CD4-positive, CD25-positive, alpha-beta regulatory T cell (primary cell): ENCODE measurements around the gene AGPS. TPM values are rescaled to one million over a fixed set of nuclear protein-coding genes. Genes with fewer than 3 reads are reported as not detected.

Experiments
- ATAC-seq, 2 donors: fragments of 150-1000 bp; cut with Tn5 transposase; one replicate each; pipeline ENCODE4 v1.10.0; 2021; ENCODE audit warnings: low read depth in 2 of 2, moderate number of reproducible peaks in 2 of 2, moderate library complexity in 1 of 2
- DNase-seq, 3 donors: peaks; one replicate each; pipeline versions ENCODE4 v3.0.0 to v3.0.0-alpha.2; 2012 to 2022; ENCODE audit warnings: mixed read lengths in 1 of 3
- H3K27ac ChIP-seq: one replicate; pipeline ENCODE4 v1.7.0; 2013; ENCODE audit warnings: mild to moderate bottlenecking, low read length; ENCODE audit not compliant: insufficient read depth, poor library complexity, severe bottlenecking
- H3K27me3 ChIP-seq: one replicate; pipeline ENCODE4 v1.7.0; 2013; ENCODE audit warnings: low read length; ENCODE audit not compliant: control insufficient read depth, insufficient read depth
- H3K36me3 ChIP-seq: one replicate; pipeline ENCODE4 v1.7.0; 2013; ENCODE audit warnings: mild to moderate bottlenecking, low read length, moderate library complexity; ENCODE audit not compliant: control insufficient read depth, insufficient read depth
- H3K4me1 ChIP-seq: 2 replicates; pipeline ENCODE4 v1.7.0; 2013; ENCODE audit warnings: mild to moderate bottlenecking, low read length; ENCODE audit not compliant: insufficient read depth, control insufficient read depth, poor library complexity, severe bottlenecking
- H3K4me3 ChIP-seq: one replicate; pipeline ENCODE4 v1.7.0; 2013; ENCODE audit warnings: low read depth, mild to moderate bottlenecking, low read length, moderate library complexity
- H3K9me3 ChIP-seq, 2 experiments: 1 replicate in 1 of 2; 2 replicates in 1 of 2; pipeline ENCODE4 v1.7.0; 2013; ENCODE audit warnings: low read length in 2 of 2, mild to moderate bottlenecking in 1 of 2, moderate library complexity in 1 of 2; ENCODE audit not compliant: control insufficient read depth in 2 of 2
- H3K27ac Mint-ChIP-seq, 3 donors: one replicate each; pipeline ENCODE4 v1.8.0; 2020 to 2022; ENCODE audit warnings: mild to moderate bottlenecking in 3 of 3, mixed read lengths in 3 of 3, moderate library complexity in 2 of 3
- H3K27me3 Mint-ChIP-seq: one replicate; pipeline ENCODE4 v1.8.0; 2022; ENCODE audit warnings: mild to moderate bottlenecking, mixed read lengths
- H3K36me3 Mint-ChIP-seq: one replicate; pipeline ENCODE4 v1.8.0; 2020; ENCODE audit warnings: mixed read lengths
- H3K4me1 Mint-ChIP-seq, 4 donors: one replicate each; pipeline ENCODE4 v1.8.0; 2020 to 2022; ENCODE audit warnings: mixed read lengths in 4 of 4, mild to moderate bottlenecking in 1 of 4
- H3K4me3 Mint-ChIP-seq, 4 donors: one replicate each; pipeline ENCODE4 v1.8.0; 2020 to 2022; ENCODE audit warnings: mild to moderate bottlenecking in 4 of 4, mixed read lengths in 4 of 4, moderate library complexity in 3 of 4
- H3K9me3 Mint-ChIP-seq, 7 donors: one replicate each; pipeline ENCODE4 v1.8.0; 2020 to 2022; ENCODE audit warnings: mixed read lengths in 7 of 7, mild to moderate bottlenecking in 3 of 7, moderate library complexity in 2 of 7
- polyA plus RNA-seq, 4 donors: library from polyadenylated mRNA; unstranded; fragments of 300-500 nt; fragmentation: Illumina TruSeq; gene quantifications; one replicate each; pipeline ENCODE4 v1.2.3, GENCODE V29; 2021
- total RNA-seq: library from RNA; stranded (reverse); gene quantifications from one replicate; pipeline ENCODE4 v1.2.3, GENCODE V29; 2022

The AGPS gene
- total and polyA plus RNA-seq, 5 donors from 2014 or later = 15.6 to 29.4 (median 22.6) TPM

DNA sequence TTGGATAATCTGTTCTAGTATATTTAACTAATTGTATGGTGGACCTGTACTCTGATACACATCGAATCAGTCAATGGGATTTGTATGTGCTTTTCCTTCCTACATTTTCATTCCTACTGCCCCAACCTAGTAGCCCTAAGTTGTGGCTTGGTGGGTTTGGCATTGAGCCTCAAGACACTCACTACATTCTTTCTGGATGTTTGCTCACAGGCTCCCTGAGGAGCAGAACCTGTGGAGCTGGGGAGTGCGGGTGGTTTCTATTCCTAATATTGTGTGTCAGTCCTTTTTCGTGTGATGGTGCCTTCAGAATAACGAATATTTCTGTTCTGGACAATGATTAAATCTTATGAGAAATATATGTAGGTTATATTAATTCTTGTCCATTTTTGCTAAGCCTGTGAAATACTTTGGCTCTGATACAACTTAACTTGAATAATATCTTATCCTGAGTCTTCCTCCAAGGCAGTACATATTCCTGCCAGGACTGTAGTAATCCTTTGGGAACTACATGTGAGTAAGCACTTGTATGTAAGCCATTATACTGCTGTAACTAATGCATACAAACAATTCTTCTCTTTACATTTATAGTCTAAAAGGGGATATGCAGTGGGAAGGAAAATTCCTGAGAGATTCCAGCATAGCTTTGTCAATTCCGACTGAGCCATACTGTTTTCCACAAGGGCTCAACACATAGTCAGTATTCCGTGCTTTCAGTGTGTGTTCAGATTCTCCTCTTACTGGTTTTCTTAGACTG lies 150.6 kb downstream of the AGPS start:
- Histone ChIP-seq H3K27me3 (no peaks in the 10 kb centered on the region), H3K27ac (no peak overlapping the region), H3K36me3 (peaks cover 6% of the 10 kb centered on the region), H3K4me1 (no peaks in the 10 kb centered on the region), H3K9me3 (no peaks in the 10 kb centered on the region), H3K4me3 (no peak overlapping the region)
- Mint-ChIP-seq H3K36me3 (peaks cover 7% of the 10 kb centered on the region), H3K27me3 (no peaks in the 10 kb centered on the region), H3K9me3 (no peaks in the 10 kb centered on the region), H3K27ac (peak overlapping the region in 1 of 3 donors; percentile 52), H3K4me1 (peaks cover 0 to 4% (median 0%) of the 10 kb centered on the region in 4 donors), H3K4me3 (no peak overlapping the region)
- ATAC-seq (no peak), DNase-seq (no peak)

DNA sequence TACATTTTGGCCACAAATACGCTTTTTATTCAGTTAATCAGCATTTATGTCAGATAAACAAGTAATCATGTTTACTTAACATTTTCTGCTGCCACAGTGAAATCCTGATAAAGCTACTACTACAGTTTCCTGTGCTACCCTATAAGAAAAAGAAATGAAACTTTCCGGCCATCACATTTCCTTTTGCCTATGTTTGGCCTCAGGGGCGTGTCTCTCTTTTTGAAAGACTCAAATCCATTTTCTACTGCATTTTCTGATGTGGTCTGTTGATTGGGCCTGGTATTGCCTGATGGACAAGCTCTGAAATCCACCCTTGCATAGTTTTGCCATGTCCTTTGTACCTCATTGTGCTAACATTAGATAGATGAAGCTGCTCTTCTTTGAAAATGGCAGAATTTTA lies 152.6 kb downstream of the AGPS start:
- H3K36me3 Mint-ChIP-seq = peaks cover 4% of the 10 kb centered on the region
- no peak overlapping the region for H3K27ac ChIP-seq
- H3K4me1 Mint-ChIP-seq = peaks cover 0 to 7% (median 2%) of the 10 kb centered on the region in 4 donors
- peak in 1 of 3 donors; percentile 18 for DNase-seq
- no peaks in the 10 kb centered on the region for H3K9me3 ChIP-seq
- no peaks in the 10 kb centered on the region for H3K27me3 ChIP-seq
- no peaks in the 10 kb centered on the region for H3K36me3 ChIP-seq
- H3K4me1 ChIP-seq = no peaks in the 10 kb centered on the region
- no peak overlapping the region for H3K27ac Mint-ChIP-seq
- no peaks in the 10 kb centered on the region for H3K9me3 Mint-ChIP-seq
- no peak for ATAC-seq
- H3K4me3 Mint-ChIP-seq = no peak overlapping the region
- no peaks in the 10 kb centered on the region for H3K27me3 Mint-ChIP-seq
- no peak overlapping the region for H3K4me3 ChIP-seq

DNA sequence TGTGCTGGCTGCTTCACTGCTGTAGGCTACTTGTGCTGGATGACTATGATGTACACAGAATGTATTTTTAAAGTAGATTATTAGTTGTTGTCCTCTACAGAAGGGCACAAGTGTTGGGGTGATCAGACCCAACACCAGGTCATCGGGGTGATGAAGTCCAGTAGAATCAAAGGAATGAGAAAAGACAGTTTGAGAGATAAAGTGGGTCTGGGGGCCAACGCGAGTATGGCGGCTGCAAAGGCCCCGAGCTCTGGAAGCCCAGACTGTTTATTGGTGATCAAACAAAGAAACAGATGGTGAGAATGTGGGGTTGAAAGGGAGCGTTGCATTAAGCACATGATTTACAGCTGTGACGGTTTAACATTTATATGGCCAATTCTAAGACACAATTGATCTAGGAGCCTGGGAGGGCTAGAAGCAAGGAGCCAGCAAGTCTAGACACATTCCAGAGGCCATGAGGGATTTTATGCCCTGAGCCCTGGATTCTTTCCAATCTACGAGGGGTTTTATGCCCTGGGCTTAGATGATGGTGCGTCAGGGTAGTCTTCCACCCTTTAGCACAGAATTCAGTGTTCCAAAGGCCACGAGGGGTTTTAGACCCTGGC lies 153.5 kb downstream of the AGPS start:
- peaks cover 4% of the 10 kb centered on the region for H3K36me3 Mint-ChIP-seq
- peaks cover 0 to 3% (median 0%) of the 10 kb centered on the region in 7 donors for H3K9me3 Mint-ChIP-seq
- Histone ChIP-seq H3K27ac (no peak overlapping the region), H3K9me3 (no peaks in the 10 kb centered on the region), H3K4me3 (no peak overlapping the region), H3K4me1 (no peaks in the 10 kb centered on the region), H3K36me3 (no peaks in the 10 kb centered on the region), H3K27me3 (no peaks in the 10 kb centered on the region)
- no peaks in the 10 kb centered on the region for H3K27me3 Mint-ChIP-seq
- DNase-seq = no peak
- peak overlapping the region in 1 of 3 donors; percentile 45 for H3K27ac Mint-ChIP-seq
- no peak for ATAC-seq
- no peak overlapping the region for H3K4me3 Mint-ChIP-seq
- peaks cover 2 to 7% (median 4%) of the 10 kb centered on the region in 4 donors for H3K4me1 Mint-ChIP-seq

DNA sequence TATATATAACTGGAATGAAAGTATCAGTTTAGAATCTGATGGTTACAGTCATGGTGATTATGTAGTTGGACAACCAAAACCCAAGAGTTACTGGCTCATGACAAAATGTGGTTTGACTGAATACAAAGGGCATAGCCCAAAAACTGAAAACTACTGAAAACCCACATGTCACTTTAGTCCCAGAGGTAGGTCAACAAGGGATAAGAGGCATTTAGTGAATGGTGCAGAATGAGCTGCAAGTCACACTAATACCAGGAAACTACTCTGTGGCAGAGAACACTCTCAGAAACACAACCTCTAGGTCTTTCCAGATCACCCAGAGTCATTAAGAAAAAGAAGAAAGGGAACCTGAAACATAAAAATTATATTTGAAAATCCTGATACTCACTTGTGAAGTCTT lies 154.5 kb downstream of the AGPS start:
- Mint-ChIP-seq H3K27ac (no peak overlapping the region), H3K4me3 (peak overlapping the region in 1 of 4 donors; percentile 32), H3K36me3 (peaks cover 4% of the 10 kb centered on the region), H3K9me3 (peaks cover 0 to 3% (median 0%) of the 10 kb centered on the region in 7 donors), H3K27me3 (no peaks in the 10 kb centered on the region), H3K4me1 (peaks cover 2 to 7% (median 5%) of the 10 kb centered on the region in 4 donors)
- Histone ChIP-seq H3K27me3 (no peaks in the 10 kb centered on the region), H3K27ac (no peak overlapping the region), H3K4me3 (no peak overlapping the region), H3K36me3 (no peaks in the 10 kb centered on the region), H3K4me1 (no peaks in the 10 kb centered on the region), H3K9me3 (no peaks in the 10 kb centered on the region)
- DNase-seq = peak in 1 of 3 donors; percentile 6
- no peak for ATAC-seq

DNA sequence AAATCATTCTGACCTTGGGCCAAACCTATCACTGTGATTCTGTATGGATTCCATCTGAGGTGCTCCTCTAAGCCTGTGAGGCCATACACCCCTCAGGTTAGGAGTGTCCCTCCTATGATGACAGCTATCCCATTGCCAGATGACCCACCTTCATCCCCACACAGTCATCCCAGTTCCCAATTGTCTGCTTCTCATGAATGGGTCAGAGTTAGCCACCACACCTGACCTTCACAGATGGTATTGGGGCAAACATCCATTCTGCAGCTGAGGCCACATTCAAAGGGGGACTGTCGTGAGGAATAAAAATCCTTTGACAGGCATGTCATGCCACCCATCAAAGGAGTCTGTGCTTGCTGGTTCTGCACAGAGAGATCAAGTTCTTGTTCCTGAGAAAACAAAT lies 155.2 kb downstream of the AGPS start:
- ATAC-seq (no peak), DNase-seq (no peak)
- Mint-ChIP-seq H3K27ac (no peak overlapping the region), H3K27me3 (no peaks in the 10 kb centered on the region), H3K9me3 (peaks cover 0 to 3% (median 0%) of the 10 kb centered on the region in 7 donors), H3K36me3 (peaks cover 4% of the 10 kb centered on the region), H3K4me1 (peaks cover 2 to 14% (median 6%) of the 10 kb centered on the region in 4 donors), H3K4me3 (no peak overlapping the region)
- Histone ChIP-seq H3K4me3 (no peak overlapping the region), H3K27me3 (no peaks in the 10 kb centered on the region), H3K9me3 (no peaks in the 10 kb centered on the region), H3K36me3 (no peaks in the 10 kb centered on the region), H3K27ac (no peak overlapping the region), H3K4me1 (no peaks in the 10 kb centered on the region)

DNA sequence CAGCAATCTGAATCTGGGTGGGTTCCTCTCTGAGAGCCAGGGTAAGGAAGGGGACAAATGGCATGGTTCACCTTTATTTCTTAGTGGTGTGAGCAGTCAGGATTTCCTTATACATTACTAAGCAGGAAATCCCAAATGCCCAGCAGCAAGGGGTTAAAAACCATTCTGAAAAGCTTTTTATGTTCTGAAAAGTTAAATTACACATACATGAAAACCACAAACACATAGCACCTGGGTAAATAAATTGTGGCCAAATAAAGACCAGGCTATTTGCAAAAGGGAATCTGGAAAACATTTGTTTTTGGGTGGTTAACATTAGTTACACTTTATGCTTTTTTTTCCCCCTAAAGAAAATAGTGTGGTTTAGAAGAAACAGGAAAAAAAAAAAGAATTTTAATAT lies 156.1 kb downstream of the AGPS start:
- H3K4me3 Mint-ChIP-seq = no peak overlapping the region
- H3K27me3 Mint-ChIP-seq = no peaks in the 10 kb centered on the region
- ATAC-seq (no peak), DNase-seq (no peak)
- no peak overlapping the region for H3K27ac Mint-ChIP-seq
- Histone ChIP-seq H3K36me3 (no peaks in the 10 kb centered on the region), H3K27ac (no peak overlapping the region), H3K9me3 (no peaks in the 10 kb centered on the region), H3K4me3 (no peak overlapping the region), H3K4me1 (peaks cover 7% of the 10 kb centered on the region), H3K27me3 (no peaks in the 10 kb centered on the region)
- H3K4me1 Mint-ChIP-seq = peaks cover 5 to 20% (median 10%) of the 10 kb centered on the region in 4 donors
- H3K36me3 Mint-ChIP-seq = peaks cover 4% of the 10 kb centered on the region
- peaks cover 0 to 3% (median 0%) of the 10 kb centered on the region in 7 donors for H3K9me3 Mint-ChIP-seq

DNA sequence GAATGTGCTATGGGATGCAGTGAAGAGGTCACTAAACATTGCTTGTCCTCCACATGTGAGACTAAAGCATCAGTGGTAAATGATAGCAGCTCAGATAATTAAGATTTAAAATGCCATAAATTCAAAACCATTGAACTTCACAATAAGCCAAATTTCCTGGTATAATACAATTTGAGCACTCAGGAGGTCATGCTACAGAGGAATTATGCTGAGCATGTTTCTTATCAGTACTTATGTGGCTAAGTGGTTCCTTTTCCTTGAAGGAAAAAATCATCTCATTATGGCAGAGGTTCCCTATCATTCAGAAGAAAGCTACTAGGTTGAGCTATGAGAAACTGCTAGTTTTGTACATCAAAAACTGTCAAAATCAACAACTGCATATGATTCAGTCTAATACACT lies 156.6 kb downstream of the AGPS start:
- H3K27ac ChIP-seq = no peak overlapping the region
- Mint-ChIP-seq H3K4me3 (peak overlapping the region in 2 of 4 donors; percentile 1 to 82), H3K4me1 (peaks cover 5 to 21% (median 11%) of the 10 kb centered on the region in 4 donors), H3K27me3 (no peaks in the 10 kb centered on the region), H3K27ac (no peak overlapping the region), H3K9me3 (peaks cover 0 to 3% (median 0%) of the 10 kb centered on the region in 7 donors), H3K36me3 (peaks cover 4% of the 10 kb centered on the region)
- H3K4me1 ChIP-seq = peaks cover 8% of the 10 kb centered on the region
- no peaks in the 10 kb centered on the region for H3K27me3 ChIP-seq
- H3K9me3 ChIP-seq = no peaks in the 10 kb centered on the region
- no peak overlapping the region for H3K4me3 ChIP-seq
- no peak for ATAC-seq
- H3K36me3 ChIP-seq = no peaks in the 10 kb centered on the region
- DNase-seq = no peak
